CD14-positive monocyte (primary cell): ENCODE data around the gene MYPN. TPM values are rescaled to one million over a fixed set of nuclear protein-coding genes. Genes with fewer than 3 reads are reported as not detected.

Experiments used
- DNase-seq, 3 donors: peaks; one replicate each; pipeline ENCODE4 v3.0.0-alpha.2; 2011 to 2022
- H2AFZ ChIP-seq: 2 replicates; pipeline ENCODE4 v1.6.0; 2012; ENCODE audit warnings: mild to moderate bottlenecking, low read depth, low read length, inconsistent platforms; ENCODE audit not compliant: insufficient read depth, poor library complexity, severe bottlenecking
- H3K27ac ChIP-seq, 2 donors: 1 replicate in 1 of 2; 2 replicates in 1 of 2; pipeline ENCODE4 v1.5.1; 2012 to 2013; ENCODE audit warnings: low read length in 2 of 2, control low read depth in 1 of 2, inconsistent platforms in 1 of 2, low read depth in 1 of 2, mild to moderate bottlenecking in 1 of 2
- H3K27me3 ChIP-seq, 2 donors: one replicate each; pipeline versions ENCODE4 v1.6.0 to v1.6.1; 2011 to 2013; ENCODE audit warnings: low read length in 2 of 2; ENCODE audit not compliant: control insufficient read depth in 2 of 2, insufficient read depth in 2 of 2
- H3K36me3 ChIP-seq, 2 donors: replicated peaks in 1 of 2; 1 replicate in 1 of 2; 2 replicates in 1 of 2; pipeline versions ENCODE4 v1.5.1 to v1.6.1; 2012 to 2013; ENCODE audit warnings: low read length in 2 of 2, control low read depth in 1 of 2, inconsistent platforms in 1 of 2, mild to moderate bottlenecking in 1 of 2; ENCODE audit not compliant: insufficient read depth in 2 of 2, control insufficient read depth in 1 of 2
- H3K4me1 ChIP-seq, 2 donors: 1 replicate in 1 of 2; 2 replicates in 1 of 2; pipeline versions ENCODE4 v1.5.1 to v1.6.1; 2012 to 2013; ENCODE audit warnings: low read length in 2 of 2, control low read depth in 1 of 2, inconsistent platforms in 1 of 2, mild to moderate bottlenecking in 1 of 2, moderate library complexity in 1 of 2; ENCODE audit not compliant: insufficient read depth in 2 of 2, control insufficient read depth in 1 of 2
- H3K4me2 ChIP-seq: replicated peaks from 2 replicates; pipeline ENCODE3; 2012; ENCODE audit warnings: low read length, moderate library complexity, mild to moderate bottlenecking; ENCODE audit not compliant: poor library complexity, severe bottlenecking; ENCODE audit errors: extremely low read depth
- H3K4me3 ChIP-seq, 3 experiments: fragments of 200-600 bp in 1 of 3; sonication (generic) in 1 of 3; replicated peaks in 1 of 3; 1 replicate in 2 of 3; 2 replicates in 1 of 3; pipeline ENCODE4 v1.5.1; 2011 to 2013; ENCODE audit warnings: low read length in 3 of 3, mild to moderate bottlenecking in 3 of 3, control low read depth in 2 of 3, low read depth in 2 of 3, inconsistent platforms in 1 of 3, moderate library complexity in 1 of 3
- H3K79me2 ChIP-seq: 2 replicates; pipeline ENCODE4 v1.6.0; 2012; ENCODE audit warnings: mild to moderate bottlenecking, control low read depth, inconsistent platforms, low read length, moderate library complexity; ENCODE audit not compliant: insufficient read depth
- H3K9ac ChIP-seq: 2 replicates; pipeline ENCODE4 v1.6.0; 2017; ENCODE audit warnings: low read length, mild to moderate bottlenecking; ENCODE audit not compliant: insufficient read depth, poor library complexity, severe bottlenecking
- H3K9me3 ChIP-seq, 2 donors: replicated peaks in 1 of 2; 1 replicate in 1 of 2; 2 replicates in 1 of 2; pipeline versions ENCODE4 v1.5.1 to v1.6.1; 2012 to 2013; ENCODE audit warnings: low read length in 2 of 2, control low read depth in 1 of 2; ENCODE audit not compliant: control insufficient read depth in 1 of 2, insufficient read depth in 1 of 2
- H4K20me1 ChIP-seq: 2 replicates; pipeline ENCODE4 v1.6.0; 2012; ENCODE audit warnings: mild to moderate bottlenecking, low read length, control low read depth, moderate library complexity; ENCODE audit not compliant: insufficient read depth
- H3K27ac Mint-ChIP-seq, 7 donors: one replicate each; pipeline ENCODE4 v1.8.0; 2020; ENCODE audit warnings: mild to moderate bottlenecking in 7 of 7, mixed read lengths in 7 of 7, moderate library complexity in 6 of 7, inconsistent platforms in 2 of 7
- H3K27me3 Mint-ChIP-seq, 3 donors: one replicate each; pipeline ENCODE4 v1.8.0; 2021 to 2022; ENCODE audit warnings: low read depth in 3 of 3, mild to moderate bottlenecking in 3 of 3, mixed read lengths in 3 of 3, moderate library complexity in 3 of 3, inconsistent platforms in 1 of 3
- H3K36me3 Mint-ChIP-seq, 2 donors: one replicate each; pipeline ENCODE4 v1.8.0; 2020; ENCODE audit warnings: mixed read lengths in 2 of 2, inconsistent platforms in 1 of 2, mild to moderate bottlenecking in 1 of 2
- H3K4me1 Mint-ChIP-seq: one replicate; pipeline ENCODE4 v1.8.0; 2020; ENCODE audit warnings: mild to moderate bottlenecking, mixed read lengths
- H3K4me3 Mint-ChIP-seq, 2 donors: one replicate each; pipeline ENCODE4 v1.8.0; 2020; ENCODE audit warnings: mild to moderate bottlenecking in 2 of 2, mixed read lengths in 2 of 2, moderate library complexity in 1 of 2
- H3K9me3 Mint-ChIP-seq, 7 donors: one replicate each; pipeline ENCODE4 v1.8.0; 2020 to 2022; ENCODE audit warnings: mixed read lengths in 7 of 7, mild to moderate bottlenecking in 6 of 7, moderate library complexity in 6 of 7, inconsistent platforms in 2 of 7
- WGBS: methylation state at CpG from one replicate; pipeline ENCODE4 v1.1.5; 2013; ENCODE audit warnings: missing lambda C conversion rate; ENCODE audit not compliant: insufficient coverage; 5-methylcytosine and 5-hydroxymethylcytosine counted together
- intact Hi-C, 2 donors: fragments of 100-400 bp; cut with micrococcal nuclease; formaldehyde crosslinking; loops; one replicate each; pipeline versions ENCODE4 v1.15.0 to v1.15.1; 2023
- polyA plus RNA-seq, 3 donors: library from polyadenylated mRNA; depleted of rRNA in 1 of 3; unstranded in 2 of 3; stranded (reverse) in 1 of 3; fragments of 300-500 nt in 2 of 3; fragments of >200 nt in 1 of 3; fragmentation: Illumina TruSeq in 2 of 3; gene quantifications; 1 replicate in 2 of 3; 2 replicates in 1 of 3; pipeline ENCODE4 v1.2.3, GENCODE V29; 2012 to 2021
- TF ChIP-seq, protein P1 (sequence below): fragments of 200-600 bp; IDR thresholded peaks from one replicate; pipeline ENCODE4 v1.8.0; 2022; ENCODE audit warnings: antibody characterized with exemption, mild to moderate bottlenecking

MYPN gene
- polyA plus RNA-seq, 3 donors: not detected

DNA sequence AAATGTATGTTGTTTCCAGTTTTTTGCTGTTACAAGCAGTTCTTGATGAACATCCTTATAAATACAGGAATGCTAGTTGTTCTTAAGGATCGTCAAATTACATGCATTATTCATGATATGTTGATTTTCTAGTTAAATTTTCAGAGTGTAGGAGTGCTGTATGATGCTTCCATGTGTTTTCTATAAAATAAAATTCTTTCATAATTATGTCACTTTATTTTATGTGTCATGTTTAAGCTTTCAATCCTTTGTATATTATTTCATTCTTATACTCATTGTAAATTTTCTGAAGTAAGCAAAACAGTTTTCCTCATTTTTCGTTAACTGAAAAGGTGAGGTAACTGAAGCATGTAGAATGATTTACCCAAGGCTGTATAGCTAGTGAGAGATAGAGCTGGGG, 16.8 kb upstream of the MYPN start:
- Histone ChIP-seq H3K36me3 (no peaks in the 10 kb centered on the region), H3K27ac (no peak overlapping the region), H3K4me2 (no peak overlapping the region), H3K9ac (no peak overlapping the region), H3K9me3 (no peaks in the 10 kb centered on the region), H3K79me2 (no peaks in the 10 kb centered on the region), H3K4me1 (no peaks in the 10 kb centered on the region), H3K4me3 (no peak overlapping the region), H4K20me1 (no peaks in the 10 kb centered on the region), H2AFZ (no peak overlapping the region), H3K27me3 (no peaks in the 10 kb centered on the region)
- Mint-ChIP-seq H3K27ac (no peak overlapping the region), H3K4me1 (peaks cover 8% of the 10 kb centered on the region), H3K4me3 (no peak overlapping the region), H3K36me3 (no peaks in the 10 kb centered on the region), H3K9me3 (peaks cover 0 to 5% (median 0%) of the 10 kb centered on the region in 7 donors), H3K27me3 (peaks cover 0 to 2% (median under 1%) of the 10 kb centered on the region in 3 donors)
- no CpG with 5 or more reads among the region's 2 CpGs for WGBS
- intact Hi-C loops: no loop called here
- TF ChIP-seq, protein P1, sequence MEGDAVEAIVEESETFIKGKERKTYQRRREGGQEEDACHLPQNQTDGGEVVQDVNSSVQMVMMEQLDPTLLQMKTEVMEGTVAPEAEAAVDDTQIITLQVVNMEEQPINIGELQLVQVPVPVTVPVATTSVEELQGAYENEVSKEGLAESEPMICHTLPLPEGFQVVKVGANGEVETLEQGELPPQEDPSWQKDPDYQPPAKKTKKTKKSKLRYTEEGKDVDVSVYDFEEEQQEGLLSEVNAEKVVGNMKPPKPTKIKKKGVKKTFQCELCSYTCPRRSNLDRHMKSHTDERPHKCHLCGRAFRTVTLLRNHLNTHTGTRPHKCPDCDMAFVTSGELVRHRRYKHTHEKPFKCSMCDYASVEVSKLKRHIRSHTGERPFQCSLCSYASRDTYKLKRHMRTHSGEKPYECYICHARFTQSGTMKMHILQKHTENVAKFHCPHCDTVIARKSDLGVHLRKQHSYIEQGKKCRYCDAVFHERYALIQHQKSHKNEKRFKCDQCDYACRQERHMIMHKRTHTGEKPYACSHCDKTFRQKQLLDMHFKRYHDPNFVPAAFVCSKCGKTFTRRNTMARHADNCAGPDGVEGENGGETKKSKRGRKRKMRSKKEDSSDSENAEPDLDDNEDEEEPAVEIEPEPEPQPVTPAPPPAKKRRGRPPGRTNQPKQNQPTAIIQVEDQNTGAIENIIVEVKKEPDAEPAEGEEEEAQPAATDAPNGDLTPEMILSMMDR: no peak
- DNase-seq: no peak

DNA sequence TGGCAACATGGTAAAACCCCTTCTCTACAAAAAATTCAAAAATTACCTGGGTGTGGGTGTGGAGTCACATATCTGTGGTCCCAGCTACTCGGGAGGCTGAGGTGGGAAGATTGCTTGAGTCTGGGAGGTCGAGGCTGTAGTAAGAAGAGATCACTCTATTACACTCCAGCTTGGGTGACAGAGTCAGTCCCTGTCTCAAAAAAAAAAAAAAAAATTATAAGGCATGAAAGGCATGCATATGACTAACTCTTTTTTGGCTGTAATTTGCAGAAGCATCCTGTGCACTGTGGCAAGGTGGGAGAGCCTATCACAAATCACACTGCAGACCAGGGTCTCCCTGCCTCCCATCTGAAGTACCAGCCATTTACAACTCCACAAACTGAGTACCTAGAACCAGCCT, 14.1 kb upstream of the MYPN start:
- no peaks in the 10 kb centered on the region for H3K27me3 ChIP-seq
- H3K4me3 ChIP-seq: no peak overlapping the region
- no peaks in the 10 kb centered on the region for H3K36me3 ChIP-seq
- intact Hi-C loops: no loop called here
- no peaks in the 10 kb centered on the region for H3K4me1 Mint-ChIP-seq
- H3K9me3 ChIP-seq: no peaks in the 10 kb centered on the region
- H3K79me2 ChIP-seq: no peaks in the 10 kb centered on the region
- no peak overlapping the region for H2AFZ ChIP-seq
- H4K20me1 ChIP-seq: no peaks in the 10 kb centered on the region
- DNase-seq: no peak
- no peak overlapping the region for H3K4me2 ChIP-seq
- no peak overlapping the region for H3K9ac ChIP-seq
- no peak overlapping the region for H3K27ac Mint-ChIP-seq
- WGBS: no CpG with 5 or more reads among the region's 2 CpGs
- peaks cover 0 to 4% (median 0%) of the 10 kb centered on the region in 3 donors for H3K27me3 Mint-ChIP-seq
- no peaks in the 10 kb centered on the region for H3K4me1 ChIP-seq
- TF ChIP-seq, protein P1: no peak
- H3K9me3 Mint-ChIP-seq: peaks cover 0 to 2% (median 0%) of the 10 kb centered on the region in 7 donors
- no peak overlapping the region for H3K27ac ChIP-seq
- no peak overlapping the region for H3K4me3 Mint-ChIP-seq
- H3K36me3 Mint-ChIP-seq: no peaks in the 10 kb centered on the region
